BLaER1 (cell line): ENCODE data around the gene KLHL29.

Experiments
- H3K27ac ChIP-seq: shearing (Covaris generic); formaldehyde crosslinking; 2 replicates; pipeline ENCODE4 v1.8.1; 2022
- H3K27me3 ChIP-seq: shearing (Covaris generic); formaldehyde crosslinking; 2 replicates; pipeline ENCODE4 v1.8.1; 2022
- H3K36me3 ChIP-seq: shearing (Covaris generic); formaldehyde crosslinking; 2 replicates; pipeline ENCODE4 v1.8.1; 2022
- H3K4me1 ChIP-seq: shearing (Covaris generic); formaldehyde crosslinking; 2 replicates; pipeline ENCODE4 v1.8.1; 2022
- H3K4me2 ChIP-seq: shearing (Covaris generic); formaldehyde crosslinking; 2 replicates; pipeline ENCODE4 v1.8.1; 2022
- H3K4me3 ChIP-seq: shearing (Covaris generic); formaldehyde crosslinking; 2 replicates; pipeline ENCODE4 v1.8.1; 2022
- H3K9ac ChIP-seq: shearing (Covaris generic); formaldehyde crosslinking; 2 replicates; pipeline ENCODE4 v1.8.1; 2022
- H3K9me3 ChIP-seq: shearing (Covaris generic); formaldehyde crosslinking; 2 replicates; pipeline ENCODE4 v1.8.1; 2022
- H4K20me1 ChIP-seq: shearing (Covaris generic); formaldehyde crosslinking; 2 replicates; pipeline ENCODE4 v1.8.1; 2022
- Cebpa-rat ChIP-seq: shearing (Covaris generic); IDR thresholded peaks from 2 replicates; pipeline ENCODE4 v1.8.1; 2022

The KLHL29 gene

GRCh38 chr2:23679044-23679443 lies 294.1 kb downstream of the KLHL29 start:
- no peaks in the 10 kb centered on the region for H3K27me3 ChIP-seq
- no peak overlapping the region for H3K9ac ChIP-seq
- no peak overlapping the region for H3K4me3 ChIP-seq
- no peak overlapping the region for H3K27ac ChIP-seq
- H3K4me2 ChIP-seq, result no peak overlapping the region
- peaks cover 23% of the 10 kb centered on the region for H3K4me1 ChIP-seq
- peaks cover 10% of the 10 kb centered on the region; the same call in 1 of the 2 replicates for H3K9me3 ChIP-seq
- TF ChIP-seq Cebpa-rat, result no peak
- no peaks in the 10 kb centered on the region for H4K20me1 ChIP-seq
- H3K36me3 ChIP-seq, result no peaks in the 10 kb centered on the region

DNA sequence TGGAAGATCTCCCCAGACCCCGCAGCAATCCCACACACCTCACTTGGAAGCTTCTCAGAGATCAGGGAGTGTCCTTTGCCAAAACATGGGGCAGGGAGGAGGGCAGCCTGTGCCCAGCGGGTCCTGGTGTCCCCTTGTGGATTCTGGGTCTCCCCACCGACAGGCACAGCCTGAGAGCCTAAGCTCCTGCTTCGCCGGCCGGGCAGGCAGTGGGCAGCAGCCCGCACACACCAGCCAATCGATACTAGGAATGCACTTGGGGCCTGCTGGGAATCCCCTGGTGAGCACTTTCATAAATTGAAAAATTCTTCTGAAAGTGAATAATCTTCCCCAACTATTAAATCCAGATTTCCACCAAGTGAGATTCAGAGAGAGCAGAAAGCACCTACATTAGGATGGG lies 296.0 kb downstream of the KLHL29 start:
- TF ChIP-seq Cebpa-rat, result no peak
- Histone ChIP-seq H3K36me3 (no peaks in the 10 kb centered on the region), H3K9ac (no peak overlapping the region), H4K20me1 (peaks cover 12% of the 10 kb centered on the region; the same call in 1 of the 2 replicates), H3K27ac (no peak overlapping the region), H3K4me1 (peaks cover 40% of the 10 kb centered on the region), H3K4me2 (no peak overlapping the region), H3K9me3 (peaks cover 10% of the 10 kb centered on the region; the same call in 1 of the 2 replicates), H3K4me3 (no peak overlapping the region), H3K27me3 (no peaks in the 10 kb centered on the region)

- Histone ChIP-seq H3K27me3 (no peaks in the 10 kb centered on the region), H3K4me3 (no peak overlapping the region), H3K36me3 (no peaks in the 10 kb centered on the region), H3K27ac (no peak overlapping the region), H3K9ac (no peak overlapping the region), H4K20me1 (peaks cover 12% of the 10 kb centered on the region; the same call in 1 of the 2 replicates), H3K9me3 (peaks cover 10% of the 10 kb centered on the region; the same call in 1 of the 2 replicates), H3K4me1 (peaks cover 43% of the 10 kb centered on the region), H3K4me2 (peak overlapping the region; percentile 84; the same call in 1 of the 2 replicates)
- no peak for TF ChIP-seq Cebpa-rat
Measured at GRCh38 chr2:23681356-23682140, 296.6 kb downstream of the KLHL29 start.

DNA sequence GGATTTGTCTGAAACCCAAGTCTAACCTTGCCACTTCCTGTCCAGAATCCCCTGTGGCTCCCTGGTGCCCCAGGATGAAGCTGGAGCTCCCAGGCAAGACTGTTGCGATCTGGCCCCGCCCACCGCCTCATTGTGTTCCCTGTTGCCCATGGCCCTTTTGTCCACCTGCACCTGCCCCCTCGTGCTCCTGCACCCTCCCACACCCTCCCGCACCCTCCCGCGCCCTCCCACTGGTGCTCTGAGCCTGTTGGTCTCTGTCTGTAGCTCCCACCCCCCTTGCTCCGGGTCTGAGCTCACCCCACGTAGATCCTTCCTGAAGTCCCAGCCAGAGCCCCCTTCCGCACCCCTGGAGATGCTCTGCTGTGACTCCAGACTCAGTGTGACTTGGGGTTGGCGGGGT lies 297.5 kb downstream of the KLHL29 start:
- Histone ChIP-seq H3K9me3 (peaks cover 10% of the 10 kb centered on the region; the same call in 1 of the 2 replicates), H3K9ac (no peak overlapping the region), H3K27ac (no peak overlapping the region), H3K4me1 (peaks cover 53% of the 10 kb centered on the region), H3K4me3 (no peak overlapping the region), H3K4me2 (peak overlapping the region; percentile 84; the same call in 1 of the 2 replicates), H3K36me3 (no peaks in the 10 kb centered on the region), H3K27me3 (no peaks in the 10 kb centered on the region), H4K20me1 (peaks cover 12% of the 10 kb centered on the region; the same call in 1 of the 2 replicates)
- TF ChIP-seq Cebpa-rat, result no peak

DNA sequence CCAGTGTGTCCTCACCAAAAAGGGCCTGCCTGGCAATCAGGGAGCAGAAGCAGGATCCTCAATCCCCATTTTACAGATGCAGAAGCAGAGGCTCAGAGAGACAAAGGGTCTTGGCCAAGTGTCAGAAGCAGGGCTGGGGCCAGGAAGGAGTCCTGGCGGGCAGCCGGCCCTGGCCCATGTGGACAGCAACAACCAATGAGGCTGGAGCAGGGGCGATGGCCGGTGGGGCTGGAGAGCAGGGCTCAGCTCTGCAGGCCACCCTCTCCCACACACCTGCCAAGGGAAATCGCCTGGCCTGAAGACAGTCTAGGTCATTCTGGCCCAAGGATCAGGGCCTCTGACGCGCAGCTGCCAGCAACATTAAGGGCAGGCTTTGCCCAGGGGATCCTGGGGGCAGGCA lies 298.0 kb downstream of the KLHL29 start:
- Histone ChIP-seq H3K27me3 (no peaks in the 10 kb centered on the region), H3K4me2 (peak overlapping the region; percentile 84), H3K4me1 (peaks cover 55% of the 10 kb centered on the region), H4K20me1 (peaks cover 12% of the 10 kb centered on the region; the same call in 1 of the 2 replicates), H3K27ac (no peak overlapping the region), H3K9me3 (peaks cover 10% of the 10 kb centered on the region; the same call in 1 of the 2 replicates), H3K36me3 (no peaks in the 10 kb centered on the region), H3K4me3 (no peak overlapping the region), H3K9ac (no peak overlapping the region)
- TF ChIP-seq Cebpa-rat, result no peak

- peak overlapping the region; percentile 84 for H3K4me2 ChIP-seq
- no peak for TF ChIP-seq Cebpa-rat
Measured at GRCh38 chr2:23684395-23685176, 299.6 kb downstream of the KLHL29 start.

GRCh38 chr2:23685181-23685580 lies 300.2 kb downstream of the KLHL29 start:
- H3K9ac ChIP-seq, result no peak overlapping the region
- peak overlapping the region; percentile 84 for H3K4me2 ChIP-seq
- peaks cover 12% of the 10 kb centered on the region; the same call in 1 of the 2 replicates for H4K20me1 ChIP-seq
- no peak for TF ChIP-seq Cebpa-rat
- no peaks in the 10 kb centered on the region for H3K36me3 ChIP-seq
- peaks cover 68% of the 10 kb centered on the region for H3K4me1 ChIP-seq
- H3K27ac ChIP-seq, result no peak overlapping the region
- no peak overlapping the region for H3K4me3 ChIP-seq
- H3K9me3 ChIP-seq, result no peaks in the 10 kb centered on the region
- no peaks in the 10 kb centered on the region for H3K27me3 ChIP-seq

More at GRCh38 chr2:23684395-23685176, 299.6 kb downstream of the KLHL29 start:
- no peaks in the 10 kb centered on the region for H3K9me3 ChIP-seq
- no peak overlapping the region for H3K9ac ChIP-seq
- H3K27ac ChIP-seq, result no peak overlapping the region; the same call in 1 of the 2 replicates
- H3K27me3 ChIP-seq, result no peaks in the 10 kb centered on the region
- no peaks in the 10 kb centered on the region for H3K36me3 ChIP-seq
- 0 out of 2 replicates have a peak overlapping the region, but pooled peaks have one; percentile 7 for H3K4me3 ChIP-seq
- peaks cover 12% of the 10 kb centered on the region; the same call in 1 of the 2 replicates for H4K20me1 ChIP-seq
- peaks cover 68% of the 10 kb centered on the region for H3K4me1 ChIP-seq

- no peak overlapping the region for H3K27ac ChIP-seq
- no peak overlapping the region for H3K4me3 ChIP-seq
- no peak for TF ChIP-seq Cebpa-rat
- H4K20me1 ChIP-seq, result peaks cover 12% of the 10 kb centered on the region; the same call in 1 of the 2 replicates
- H3K4me2 ChIP-seq, result peak overlapping the region; percentile 84; the same call in 1 of the 2 replicates
- no peaks in the 10 kb centered on the region for H3K36me3 ChIP-seq
- H3K9ac ChIP-seq, result no peak overlapping the region
- H3K4me1 ChIP-seq, result peaks cover 68% of the 10 kb centered on the region
- no peaks in the 10 kb centered on the region for H3K27me3 ChIP-seq
- H3K9me3 ChIP-seq, result no peaks in the 10 kb centered on the region
Measured at GRCh38 chr2:23685706-23686105, 300.7 kb downstream of the KLHL29 start.

GRCh38 chr2:23686405-23687029 lies 301.5 kb downstream of the KLHL29 start:
- H3K9me3 ChIP-seq, result no peaks in the 10 kb centered on the region
- no peaks in the 10 kb centered on the region for H3K27me3 ChIP-seq
- H3K4me2 ChIP-seq, result peak overlapping the region; percentile 34
- H3K9ac ChIP-seq, result no peak overlapping the region
- H3K4me3 ChIP-seq, result no peak overlapping the region
- no peak overlapping the region for H3K27ac ChIP-seq
- H4K20me1 ChIP-seq, result peaks cover 12% of the 10 kb centered on the region; the same call in 1 of the 2 replicates
- peaks cover 68% of the 10 kb centered on the region for H3K4me1 ChIP-seq
- no peak for TF ChIP-seq Cebpa-rat
- no peaks in the 10 kb centered on the region for H3K36me3 ChIP-seq
